GM12878 (cell line): Measurements from ENCODE around the gene S100A3. TPM values are rescaled to one million over a fixed set of nuclear protein-coding genes. Genes with fewer than 3 reads are reported as not detected.

Source experiments
- ATAC-seq: fragments of 200-7000 bp; cut with Tn5 transposase; 3 replicates; pipeline ENCODE4 v1.9.1; 2020; ENCODE audit warnings: mild to moderate bottlenecking, moderate library complexity
- BruUV-seq: library from RNA; stranded (reverse); fragments of 400-500 nt; replicated peaks from 2 replicates; lab custom pipeline; 2021; lab: Mats Ljungman, UMichigan
- CTCF ChIA-PET: fragments of 300-600 bp; sonication (Branson Sonifier 250); formaldehyde crosslinking; extraction: SDS; loops from one replicate; lab custom pipeline; 2021; ENCODE audit warnings: inconsistent platforms; lab: Yijun Ruan, JAX
- POLR2A ChIA-PET: fragments of 350-600 bp; formaldehyde crosslinking; extraction: SDS; loops from one replicate; lab custom pipeline; 2021; ENCODE audit warnings: inconsistent platforms; lab: Charles Lee
- RAD21 ChIA-PET: fragments of 300-600 bp; sonication (Branson Sonifier 250); formaldehyde crosslinking; loops from one replicate; lab custom pipeline; 2023; ENCODE audit warnings: antibody characterized with exemption; ENCODE audit not compliant: unreplicated experiment; lab: Charles Lee
- SMC1A ChIA-PET: fragments of 300-600 bp; sonication (Branson Sonifier 250); formaldehyde crosslinking; loops from one replicate; lab custom pipeline; 2023; ENCODE audit not compliant: unreplicated experiment, uncharacterized antibody; lab: Charles Lee
- DNase-seq: peaks from one replicate; pipeline ENCODE4 v3.0.0-alpha.2; 2011; ENCODE audit warnings: low read depth, low spot score
- FAIRE-seq: peaks from 3 replicates; lab custom pipeline; 2011; peaks lifted over from hg19 to GRCh38; lab: Jason Lieb, UNC
- H2AFZ ChIP-seq: 2 replicates; pipeline ENCODE4 v1.6.0; 2011; ENCODE audit warnings: low read depth, low read length, control low read depth; ENCODE audit not compliant: control insufficient read depth
- H3K27ac ChIP-seq: 2 replicates; pipeline ENCODE4 v1.5.1; 2011; ENCODE audit warnings: control low read depth; ENCODE audit not compliant: control insufficient read depth, insufficient read depth
- H3K27me3 ChIP-seq, 2 experiments: replicated peaks in 1 of 2; 2 replicates each; pipeline versions ENCODE4 v1.6.0 to v1.6.1; 2011; ENCODE audit warnings: low read length in 1 of 2; ENCODE audit not compliant: control insufficient read depth in 2 of 2, insufficient read depth in 2 of 2
- H3K36me3 ChIP-seq, 2 experiments: 2 replicates each; pipeline ENCODE4 v1.5.1; 2011; ENCODE audit warnings: low read length in 1 of 2; ENCODE audit not compliant: control insufficient read depth in 2 of 2, insufficient read depth in 2 of 2
- H3K4me1 ChIP-seq: 2 replicates; pipeline ENCODE4 v1.6.1; 2011; ENCODE audit warnings: mild to moderate bottlenecking, low read length, moderate library complexity, mixed read lengths; ENCODE audit not compliant: control insufficient read depth, insufficient read depth
- H3K4me2 ChIP-seq: 2 replicates; pipeline ENCODE4 v1.6.0; 2011; ENCODE audit warnings: control low read depth; ENCODE audit not compliant: control insufficient read depth, insufficient read depth
- H3K4me3 ChIP-seq: fragments of 200-600 bp; sonication (generic); 2 replicates; pipeline ENCODE4 v1.5.1; 2016
- H3K79me2 ChIP-seq: 2 replicates; pipeline ENCODE4 v1.6.0; 2011; ENCODE audit warnings: low read length; ENCODE audit not compliant: control insufficient read depth, insufficient read depth
- H3K9ac ChIP-seq: 2 replicates; pipeline ENCODE4 v1.8.0; 2011; ENCODE audit warnings: low read length, control low read depth, mixed read lengths; ENCODE audit not compliant: control insufficient read depth, insufficient read depth
- H3K9me3 ChIP-seq: replicated peaks from 3 replicates; pipeline ENCODE4 v1.5.1; 2011; ENCODE audit warnings: mild to moderate bottlenecking, low read length; ENCODE audit not compliant: control insufficient read depth, insufficient read depth
- H4K20me1 ChIP-seq: 2 replicates; pipeline ENCODE4 v1.6.0; 2011; ENCODE audit not compliant: control insufficient read depth, insufficient read depth
- CEBPZ ChIP-seq: fragments of 150-350 bp; IDR thresholded peaks from 2 replicates; pipeline ENCODE4 v1.6.1; 2016; ENCODE audit warnings: low read depth, low read length
- CHD2 ChIP-seq: IDR thresholded peaks from 2 replicates; pipeline ENCODE4 v1.6.1; 2011; ENCODE audit warnings: low read depth, low read length, improper control_type of control experiment, borderline replicate concordance
- MLLT1 ChIP-seq: fragments of 450-650 bp; IDR thresholded peaks from 2 replicates; pipeline ENCODE4 v1.6.1; 2016; ENCODE audit warnings: mild to moderate bottlenecking
- RELA ChIP-seq: fragments of 450-650 bp; IDR thresholded peaks from 2 replicates; pipeline ENCODE4 v1.8.0; 2014; ENCODE audit warnings: borderline replicate concordance; ENCODE audit not compliant: partially characterized antibody
- RELB ChIP-seq: fragments of 450-650 bp; IDR thresholded peaks from 2 replicates; pipeline ENCODE4 v1.6.1; 2017; ENCODE audit warnings: low read depth, mild to moderate bottlenecking, moderate library complexity
- SUZ12 ChIP-seq: fragments of 200-600 bp; sonication (generic); IDR thresholded peaks from one replicate; pipeline ENCODE4 v1.6.1; 2018; ENCODE audit warnings: antibody characterized with exemption, mild to moderate bottlenecking; ENCODE audit not compliant: unreplicated experiment
- USF2 ChIP-seq: IDR thresholded peaks from 2 replicates; pipeline ENCODE4 v1.6.1; 2011; ENCODE audit warnings: low read depth, low read length, improper control_type of control experiment, borderline replicate concordance
- YBX1 ChIP-seq: fragments of 450-650 bp; IDR thresholded peaks from 2 replicates; pipeline ENCODE4 v1.6.1; 2016; ENCODE audit warnings: antibody characterized with exemption
- YY1 ChIP-seq: IDR thresholded peaks from 2 replicates; pipeline ENCODE4 v1.6.1; 2011; ENCODE audit warnings: low read depth, mild to moderate bottlenecking, low read length
- ZNF274 ChIP-seq: IDR thresholded peaks from one replicate; pipeline ENCODE4 v1.8.0; 2011; ENCODE audit not compliant: insufficient read length, insufficient read depth
- ZSCAN29 ChIP-seq: fragments of 450-650 bp; IDR thresholded peaks from 2 replicates; pipeline ENCODE4 v1.6.1; 2017; ENCODE audit warnings: mild to moderate bottlenecking, moderate library complexity
- WGBS: methylation state at CpG from one replicate; pipeline ENCODE4 v1.1.6; 2016; ENCODE audit warnings: low lambda C conversion rate; ENCODE audit not compliant: insufficient replicate concordance, insufficient coverage; ENCODE audit errors: missing lambda C conversion rate; 5-methylcytosine and 5-hydroxymethylcytosine counted together
- in situ Hi-C: fragments of 300-500 bp; cut with MboI; formaldehyde crosslinking; loops from 9 replicates; pipeline ENCODE4 v1.14.3; 2018; ENCODE audit warnings: mixed read lengths
- intact Hi-C: fragments of 100-400 bp; cut with micrococcal nuclease; formaldehyde crosslinking; loops from one replicate; pipeline ENCODE4 v1.14.2; 2022; ENCODE audit not compliant: unreplicated experiment
- polyA plus RNA-seq, 11 experiments: library from polyadenylated mRNA; depleted of rRNA in 4 of 11; unstranded in 6 of 11; stranded (reverse) in 5 of 11; fragments of >200 nt; fragmentation: Nextera tagmentation in 4 of 11; fragmentation: Illumina TruSeq in 1 of 11; extraction: Ambion mirVana in 4 of 11; extraction: Trizol in 1 of 11; gene quantifications; 1 replicate in 1 of 11; 2 replicates in 10 of 11; pipeline versions ENCODE4 v1.2.1 to v1.2.3, GENCODE V29; 2011 to 2016; ENCODE audit warnings: inconsistent platforms in 2 of 11, missing spikeins in 2 of 11, low read depth in 1 of 11
- total RNA-seq, 4 experiments: library from RNA; depleted of rRNA in 3 of 4; stranded (reverse); fragments of >200 nt in 3 of 4; fragmentation: Illumina TruSeq in 1 of 4; extraction: Trizol in 1 of 4; gene quantifications; 2 replicates each; pipeline versions ENCODE4 v1.2.1 to v1.2.3, GENCODE V29; 2013 to 2021

Gene S100A3
- total and polyA plus RNA-seq, 10 of the 15 experiments (the other 5 are each of a cell fraction or from before 2014, with no cell fraction given) = 0.32 to 0.45 TPM; not detected in 8

GRCh38 chr1:153543736-153544135 lies 5.3 kb downstream of the S100A3 start:
- intact Hi-C loops = no loop called here
- no peak overlapping the region for H3K9ac ChIP-seq
- WGBS = 37% methylated on average over 4 of the region's 4 CpGs

More at GRCh38 chr1:153543736-153544135, 5.3 kb downstream of the S100A3 start:
- ATAC-seq = no peak
- ChIA-PET POLR2A (interaction anchor here (3.5 to 4.1 kb wide), 2 partner anchors 9 to 21 kb away, joined by 29 to 34 read pairs; partner anchors contain the start of genes S100A2 and S100A6), CTCF (interaction anchor here (1.0 to 4.3 kb wide), 7 partner anchors 10 to 128 kb away, joined by 3 to 46 read pairs (median 4); partner anchors contain the start of gene S100A6), RAD21 (interaction anchor here (0.8 to 3.5 kb wide), 3 partner anchors 9 to 132 kb away, joined by 3 to 38 read pairs (median 13); partner anchors contain the start of genes S100A2 and S100A6), SMC1A (interaction anchor here (0.6 to 3.4 kb wide), 5 partner anchors 9 to 443 kb away, joined by 3 to 16 read pairs (median 10); partner anchors contain the start of gene S100A6)
- TF ChIP-seq SUZ12 (no peak), RELA (no peak), RELB (no peak), MLLT1 (no peak), CHD2 (no peak), CEBPZ (no peak), YY1 (no peak), YBX1 (no peak), ZSCAN29 (no peak), ZNF274 (no peak), USF2 (no peak)
- no peaks in the 10 kb centered on the region for H3K36me3 ChIP-seq
- no TSS peak for BruUV-seq
- no peak overlapping the region for H3K27ac ChIP-seq
- no peaks in the 10 kb centered on the region for H3K27me3 ChIP-seq
- in situ Hi-C loops = no loop called here
- DNase-seq = no peak
- no peaks in the 10 kb centered on the region for H3K9me3 ChIP-seq
- peaks cover 25% of the 10 kb centered on the region for H3K4me1 ChIP-seq
- no peak overlapping the region for H3K4me3 ChIP-seq
- H3K79me2 ChIP-seq = no peaks in the 10 kb centered on the region
- H4K20me1 ChIP-seq = no peaks in the 10 kb centered on the region
- H3K4me2 ChIP-seq = no peak overlapping the region
- FAIRE-seq = no peak
- no peak overlapping the region for H2AFZ ChIP-seq
